Smooth muscle cell (in vitro differentiated cells): ENCODE results near the gene ZNF892. TPM values are rescaled to one million over a fixed set of nuclear protein-coding genes. Genes with fewer than 3 reads are reported as not detected.
A peak's percentile ranks its signal among the peaks of the same experiment; 100 is the strongest.

Source experiments
- DNase-seq: peaks from one replicate; lab custom pipeline; 2025; ENCODE audit not compliant: unreplicated experiment; lab: John Stamatoyannopoulos, UW
- H2AFZ ChIP-seq: fragments of 200-600 bp; sonication (generic); 2 replicates; pipeline ENCODE4 v1.6.0; 2016; ENCODE audit warnings: antibody characterized with exemption, low read depth, mild to moderate bottlenecking
- H3F3A ChIP-seq: fragments of 200-600 bp; sonication (generic); 2 replicates; pipeline ENCODE4 v1.6.0; 2017; ENCODE audit warnings: antibody characterized with exemption, low read depth
- H3K27ac ChIP-seq: fragments of 200-600 bp; sonication (generic); 2 replicates; pipeline ENCODE4 v1.5.1; 2016; ENCODE audit warnings: low read depth, mild to moderate bottlenecking
- H3K27me3 ChIP-seq: fragments of 200-600 bp; sonication (generic); 2 replicates; pipeline ENCODE4 v1.6.1; 2016; ENCODE audit warnings: low read depth, mild to moderate bottlenecking
- H3K36me3 ChIP-seq: fragments of 200-600 bp; sonication (generic); 2 replicates; pipeline ENCODE4 v1.5.1; 2016; ENCODE audit warnings: low read depth
- H3K4me1 ChIP-seq: fragments of 200-600 bp; sonication (generic); 2 replicates; pipeline ENCODE4 v1.5.1; 2016; ENCODE audit warnings: low read depth
- H3K4me2 ChIP-seq: fragments of 200-600 bp; sonication (generic); 2 replicates; pipeline ENCODE4 v1.6.0; 2016; ENCODE audit warnings: mild to moderate bottlenecking
- H3K4me3 ChIP-seq: fragments of 200-600 bp; sonication (generic); 2 replicates; pipeline ENCODE4 v1.5.1; 2016; ENCODE audit warnings: mild to moderate bottlenecking
- H3K79me2 ChIP-seq: fragments of 200-600 bp; sonication (generic); 2 replicates; pipeline ENCODE4 v1.6.0; 2016; ENCODE audit warnings: low read depth, mild to moderate bottlenecking
- H3K9ac ChIP-seq: fragments of 200-600 bp; sonication (generic); 2 replicates; pipeline ENCODE4 v1.6.0; 2016; ENCODE audit warnings: low read depth
- H3K9me3 ChIP-seq: fragments of 200-600 bp; sonication (generic); replicated peaks from 2 replicates; pipeline ENCODE4 v1.5.1; 2016; ENCODE audit warnings: low read depth
- H4K20me1 ChIP-seq: fragments of 200-600 bp; sonication (generic); 2 replicates; pipeline ENCODE4 v1.6.0; 2016; ENCODE audit warnings: low read depth
- WGBS: methylation state at CpG from one replicate; pipeline ENCODE4 v1.1.7; 2016; ENCODE audit warnings: low lambda C conversion rate; 5-methylcytosine and 5-hydroxymethylcytosine counted together
- polyA plus RNA-seq: library from polyadenylated mRNA; unstranded; fragments of >200 nt; fragmentation: Nextera tagmentation; extraction: Ambion mirVana; gene quantifications from 2 replicates; pipeline ENCODE4 v1.2.1, GENCODE V29; 2016
- total RNA-seq: library from RNA; depleted of rRNA; stranded (reverse); fragments of >200 nt; gene quantifications from 2 replicates; pipeline ENCODE4 v1.2.3, GENCODE V29; 2014
- TF ChIP-seq, protein P1 (sequence below): fragments of 200-600 bp; sonication (generic); IDR thresholded peaks from 2 replicates; pipeline ENCODE4 v1.5.1; 2017; ENCODE audit warnings: borderline replicate concordance, mild to moderate bottlenecking, antibody characterized with exemption; ENCODE audit not compliant: insufficient read depth, poor library complexity, severe bottlenecking

The ZNF892 gene
- total RNA-seq (3.7 and 5.3 TPM in 2 replicates), polyA plus RNA-seq (0.63 and 1.6 TPM in 2 replicates)

DNA sequence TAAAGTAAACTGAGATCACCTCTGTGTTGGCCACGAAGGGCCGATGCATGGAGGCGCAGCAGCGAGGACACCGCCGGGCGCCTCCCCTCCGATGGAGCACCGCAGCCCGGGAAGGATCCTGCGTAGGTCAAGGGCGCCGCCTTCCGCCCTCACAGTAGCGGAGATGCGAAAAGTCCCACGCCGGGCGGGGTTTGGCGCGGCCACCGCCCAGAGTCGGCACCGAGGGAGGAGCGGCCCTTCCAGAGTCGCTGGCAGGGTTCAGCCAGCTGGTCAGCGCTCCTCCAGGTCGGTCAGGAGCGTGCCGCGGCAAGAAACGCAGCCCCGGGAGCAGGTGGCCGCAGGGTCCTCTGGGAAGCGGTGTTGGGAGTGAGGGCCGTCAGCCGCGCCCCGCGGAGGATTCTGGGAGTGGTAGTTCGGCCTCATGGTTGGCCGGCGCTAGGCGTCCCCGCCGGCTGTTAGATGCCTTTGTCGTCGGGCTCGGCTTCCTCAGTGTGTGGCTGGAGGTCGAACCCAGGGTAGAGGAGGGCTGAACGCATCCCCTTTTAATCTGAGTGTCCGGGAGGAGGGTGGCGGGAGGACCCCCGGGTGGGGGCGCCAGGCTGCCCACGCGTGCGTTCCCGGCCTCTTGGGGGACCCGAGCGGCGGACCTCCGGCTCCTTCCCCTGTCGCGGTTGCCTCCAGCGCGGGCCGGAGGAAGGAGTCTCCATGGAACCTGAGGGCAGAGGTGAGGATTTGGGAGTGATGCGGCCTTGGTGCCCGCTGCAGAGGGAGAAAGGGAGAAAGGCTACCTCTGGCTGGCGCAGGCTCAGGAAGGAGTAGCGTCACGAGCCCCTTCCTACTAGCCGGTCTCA lies at the start of gene ZNF892:
Gene ZNF892 (plus strand): TSS at position 411 of the 851 bp plus-strand sequence. CDS start 295 bp downstream, at position 706.
- Histone ChIP-seq H2AFZ (peak within 1 kb of the TSS; percentile 100), H3K4me1 (peaks cover 10% of the 10 kb centered on the region), H3K4me2 (peak within 1 kb of the TSS; percentile 96), H3F3A (no peaks in the 10 kb centered on the region), H3K4me3 (peak within 1 kb of the TSS; percentile 89), H3K27me3 (no peaks in the 10 kb centered on the region), H3K9ac (peak within 1 kb of the TSS; percentile 25), H4K20me1 (no peaks in the 10 kb centered on the region), H3K27ac (no peak within 1 kb of the TSS), H3K36me3 (peaks cover 21% of the 10 kb centered on the region), H3K79me2 (no peaks in the 10 kb centered on the region), H3K9me3 (peaks cover 20% of the 10 kb centered on the region)
- TF ChIP-seq, protein P1, sequence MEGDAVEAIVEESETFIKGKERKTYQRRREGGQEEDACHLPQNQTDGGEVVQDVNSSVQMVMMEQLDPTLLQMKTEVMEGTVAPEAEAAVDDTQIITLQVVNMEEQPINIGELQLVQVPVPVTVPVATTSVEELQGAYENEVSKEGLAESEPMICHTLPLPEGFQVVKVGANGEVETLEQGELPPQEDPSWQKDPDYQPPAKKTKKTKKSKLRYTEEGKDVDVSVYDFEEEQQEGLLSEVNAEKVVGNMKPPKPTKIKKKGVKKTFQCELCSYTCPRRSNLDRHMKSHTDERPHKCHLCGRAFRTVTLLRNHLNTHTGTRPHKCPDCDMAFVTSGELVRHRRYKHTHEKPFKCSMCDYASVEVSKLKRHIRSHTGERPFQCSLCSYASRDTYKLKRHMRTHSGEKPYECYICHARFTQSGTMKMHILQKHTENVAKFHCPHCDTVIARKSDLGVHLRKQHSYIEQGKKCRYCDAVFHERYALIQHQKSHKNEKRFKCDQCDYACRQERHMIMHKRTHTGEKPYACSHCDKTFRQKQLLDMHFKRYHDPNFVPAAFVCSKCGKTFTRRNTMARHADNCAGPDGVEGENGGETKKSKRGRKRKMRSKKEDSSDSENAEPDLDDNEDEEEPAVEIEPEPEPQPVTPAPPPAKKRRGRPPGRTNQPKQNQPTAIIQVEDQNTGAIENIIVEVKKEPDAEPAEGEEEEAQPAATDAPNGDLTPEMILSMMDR, result peak; percentile 24
- WGBS, result 2% methylated on average over 72 of the region's 74 CpGs
- DNase-seq, result peak; percentile 49

DNA sequence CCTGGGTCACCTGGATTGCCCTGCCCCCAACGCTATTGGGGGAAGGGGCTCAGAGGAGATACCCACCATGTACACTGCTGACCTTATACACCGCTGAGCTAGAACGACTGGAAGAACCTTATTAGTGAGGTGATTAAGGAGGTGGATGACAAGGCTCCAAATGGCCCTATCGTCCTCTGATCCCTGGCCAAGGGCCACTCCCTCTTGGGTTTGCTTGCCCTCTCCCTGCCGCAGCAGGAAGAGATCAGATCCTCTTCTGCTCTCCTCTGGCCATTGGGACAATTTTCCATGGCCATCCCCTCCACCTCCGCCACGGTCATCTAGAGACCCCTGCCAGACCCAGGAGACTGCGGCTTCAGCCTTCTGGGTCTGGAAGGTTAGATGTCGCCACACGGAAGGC lies 48.9 kb upstream of the ZNF892 start:
- Histone ChIP-seq H3K9me3 (peaks cover 12% of the 10 kb centered on the region), H3K4me1 (peaks cover 7% of the 10 kb centered on the region), H3K27me3 (no peaks in the 10 kb centered on the region), H3K4me3 (peak overlapping the region; percentile 56), H3K9ac (peak overlapping the region; percentile 8), H4K20me1 (no peaks in the 10 kb centered on the region), H3K27ac (no peak overlapping the region), H3F3A (peaks cover 7% of the 10 kb centered on the region), H3K36me3 (peaks cover 35% of the 10 kb centered on the region), H3K4me2 (peak overlapping the region; percentile 97), H2AFZ (peak overlapping the region; percentile 67), H3K79me2 (peaks cover 11% of the 10 kb centered on the region)
- WGBS, result 81% methylated on average over 10 of the region's 10 CpGs
- no peak for DNase-seq
- TF ChIP-seq, protein P1, result no peak

DNA sequence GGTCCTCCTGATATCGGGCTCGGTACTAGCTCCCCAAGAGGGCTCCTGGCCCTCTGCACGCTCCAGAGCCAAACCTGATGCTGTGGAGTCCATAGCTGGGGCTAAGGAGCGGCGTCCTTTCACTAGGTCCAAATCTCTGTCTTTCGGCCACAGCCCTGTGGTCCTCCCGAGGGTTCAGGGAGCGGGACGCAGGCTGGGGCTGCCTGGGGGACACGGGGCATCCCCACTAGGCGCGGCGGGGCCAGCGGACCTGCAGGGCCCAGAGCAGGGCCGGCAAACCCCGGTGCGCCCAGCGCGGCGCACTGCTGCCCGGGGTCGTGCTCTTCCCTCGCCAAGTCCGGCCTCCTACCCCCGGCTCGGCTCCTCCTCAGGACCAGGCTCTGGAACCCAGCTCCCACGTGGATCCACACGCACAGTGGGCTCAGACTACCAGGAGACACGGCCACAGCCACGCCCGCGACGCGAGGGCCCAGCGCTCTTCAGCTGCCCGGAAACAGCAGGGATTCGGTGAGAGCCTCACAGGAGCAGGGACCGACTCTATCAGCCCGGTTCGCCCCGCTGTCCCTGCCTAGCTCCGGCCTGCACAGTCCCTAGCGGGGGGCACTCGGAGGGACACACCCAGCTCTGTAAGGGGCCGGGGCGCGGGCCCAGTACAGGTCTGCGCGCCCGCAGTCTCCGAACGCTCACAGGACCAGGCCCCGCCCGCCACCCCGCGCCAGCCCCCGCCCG lies 48.3 kb upstream of the ZNF892 start:
- Histone ChIP-seq H3K4me2 (peak overlapping the region; percentile 97), H3K4me3 (peak overlapping the region; percentile 56), H3K4me1 (peaks cover 7% of the 10 kb centered on the region), H3K36me3 (peaks cover 29% of the 10 kb centered on the region), H3F3A (peaks cover 7% of the 10 kb centered on the region), H4K20me1 (no peaks in the 10 kb centered on the region), H2AFZ (peak overlapping the region; percentile 67), H3K79me2 (peaks cover 11% of the 10 kb centered on the region), H3K27me3 (no peaks in the 10 kb centered on the region), H3K9me3 (peaks cover 6% of the 10 kb centered on the region), H3K27ac (no peak overlapping the region), H3K9ac (peak overlapping the region; percentile 8)
- WGBS, result 7% methylated on average over 45 of the region's 58 CpGs
- TF ChIP-seq, protein P1, result no peak
- DNase-seq, result peak; percentile 9
